Measurements from ENCODE around the gene SHISA9.

- TF ChIP-seq REST (IDR thresholded peaks at IDR 0.05; ENCODE audit: low read depth) (no peak), EZH2phosphoT487 (IDR thresholded peaks at IDR 0.05; ENCODE audit: borderline replicate concordance) (no peak), CEBPB (IDR thresholded peaks at IDR 0.05; ENCODE audit: low read depth) (no peak), ATF3 (IDR thresholded peaks at IDR 0.05) (no peak), TCF7L2 (IDR thresholded peaks at IDR 0.05; ENCODE audit: borderline replicate concordance, extremely low read depth, insufficient read depth, insufficient read length) (no peak)
- TF ChIP-seq, protein P1, sequence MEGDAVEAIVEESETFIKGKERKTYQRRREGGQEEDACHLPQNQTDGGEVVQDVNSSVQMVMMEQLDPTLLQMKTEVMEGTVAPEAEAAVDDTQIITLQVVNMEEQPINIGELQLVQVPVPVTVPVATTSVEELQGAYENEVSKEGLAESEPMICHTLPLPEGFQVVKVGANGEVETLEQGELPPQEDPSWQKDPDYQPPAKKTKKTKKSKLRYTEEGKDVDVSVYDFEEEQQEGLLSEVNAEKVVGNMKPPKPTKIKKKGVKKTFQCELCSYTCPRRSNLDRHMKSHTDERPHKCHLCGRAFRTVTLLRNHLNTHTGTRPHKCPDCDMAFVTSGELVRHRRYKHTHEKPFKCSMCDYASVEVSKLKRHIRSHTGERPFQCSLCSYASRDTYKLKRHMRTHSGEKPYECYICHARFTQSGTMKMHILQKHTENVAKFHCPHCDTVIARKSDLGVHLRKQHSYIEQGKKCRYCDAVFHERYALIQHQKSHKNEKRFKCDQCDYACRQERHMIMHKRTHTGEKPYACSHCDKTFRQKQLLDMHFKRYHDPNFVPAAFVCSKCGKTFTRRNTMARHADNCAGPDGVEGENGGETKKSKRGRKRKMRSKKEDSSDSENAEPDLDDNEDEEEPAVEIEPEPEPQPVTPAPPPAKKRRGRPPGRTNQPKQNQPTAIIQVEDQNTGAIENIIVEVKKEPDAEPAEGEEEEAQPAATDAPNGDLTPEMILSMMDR (IDR thresholded peaks at IDR 0.05 in 2 of 3, conservative IDR thresholded peaks at IDR 0.05 in 1 of 3; ENCODE audit: borderline replicate concordance in 1 of 3, insufficient read depth in 1 of 3, low read depth in 2 of 3, low read length in 2 of 3), result no peak
Measured at GRCh38 chr16:13234999-13235398, 333.6 kb downstream of the SHISA9 start.
